ENCODE results near the gene NELL1. TPM values are rescaled to one million over a fixed set of nuclear protein-coding genes. Genes with fewer than 3 reads are reported as not detected.

The NELL1 gene
- total and polyA plus RNA-seq, 2 donors (not counting 1 experiment from before 2014, with no cell fraction given): not detected

DNA sequence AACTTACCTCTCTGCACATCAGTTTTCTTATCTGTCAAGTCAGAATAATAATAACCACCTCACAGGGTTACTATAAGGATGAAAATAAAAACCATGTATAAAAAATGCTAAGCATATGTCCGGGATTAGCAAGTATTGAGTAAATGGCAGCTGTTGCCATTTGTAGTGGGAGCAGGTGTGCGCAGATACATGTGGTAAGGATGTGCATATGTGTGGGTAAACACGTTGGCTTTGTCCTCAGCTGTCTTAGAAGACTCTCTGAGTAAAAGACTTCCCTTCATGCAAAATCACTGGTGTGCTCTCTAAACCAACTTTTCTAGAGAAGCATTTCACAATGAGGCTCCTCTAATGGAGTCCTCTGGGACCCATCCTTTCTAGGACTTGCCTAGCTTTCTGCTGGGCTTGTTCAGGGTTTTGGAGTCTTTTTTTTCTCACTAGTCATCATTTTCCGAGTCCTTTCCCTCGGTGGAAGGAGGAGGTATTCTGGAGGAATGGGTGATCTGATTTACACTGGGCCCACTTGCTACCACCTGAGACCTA lies 62.4 kb downstream of the NELL1 start:
- H3K9me3 ChIP-seq (ENCODE audit: control insufficient read depth, insufficient read depth, low read depth, low read length): no peaks in the 10 kb centered on the region
- H3K4me3 ChIP-seq (replicated peaks in 1 of 4; ENCODE audit: control extremely low read depth in 1 of 4, insufficient read depth in 1 of 4, low read depth in 3 of 4, low read length in 4 of 4): no peak overlapping the region
- DNase-seq (ENCODE audit: low read depth in 2 of 2): no peak
- no peak overlapping the region for H3K9ac ChIP-seq (ENCODE audit: insufficient read depth, low read length)
- H2AFZ ChIP-seq (ENCODE audit: low read length): no peak overlapping the region
- H3K27me3 ChIP-seq (ENCODE audit: control insufficient read depth, insufficient read depth, low read length): no peaks in the 10 kb centered on the region
- H3K36me3 ChIP-seq (ENCODE audit: control insufficient read depth, insufficient read depth, low read length): no peaks in the 10 kb centered on the region
- H3K4me2 ChIP-seq (ENCODE audit: extremely low read depth, insufficient read depth, low read length): no peak overlapping the region
- H3K79me2 ChIP-seq (ENCODE audit: control insufficient read depth, insufficient read depth, low read length): no peaks in the 10 kb centered on the region
- H4K20me1 ChIP-seq (ENCODE audit: control insufficient read depth, extremely low read depth, insufficient read depth, low read length): no peaks in the 10 kb centered on the region
- H3K27ac ChIP-seq (ENCODE audit: insufficient read depth, low read length): no peak overlapping the region
- no peaks in the 10 kb centered on the region for H3K4me1 ChIP-seq (ENCODE audit: control insufficient read depth, extremely low read depth, insufficient read depth, low read length)
- TF ChIP-seq EZH2 (IDR thresholded peaks at IDR 0.05; ENCODE audit: low read length, missing control alignments): no peak
- TF ChIP-seq, protein P1, sequence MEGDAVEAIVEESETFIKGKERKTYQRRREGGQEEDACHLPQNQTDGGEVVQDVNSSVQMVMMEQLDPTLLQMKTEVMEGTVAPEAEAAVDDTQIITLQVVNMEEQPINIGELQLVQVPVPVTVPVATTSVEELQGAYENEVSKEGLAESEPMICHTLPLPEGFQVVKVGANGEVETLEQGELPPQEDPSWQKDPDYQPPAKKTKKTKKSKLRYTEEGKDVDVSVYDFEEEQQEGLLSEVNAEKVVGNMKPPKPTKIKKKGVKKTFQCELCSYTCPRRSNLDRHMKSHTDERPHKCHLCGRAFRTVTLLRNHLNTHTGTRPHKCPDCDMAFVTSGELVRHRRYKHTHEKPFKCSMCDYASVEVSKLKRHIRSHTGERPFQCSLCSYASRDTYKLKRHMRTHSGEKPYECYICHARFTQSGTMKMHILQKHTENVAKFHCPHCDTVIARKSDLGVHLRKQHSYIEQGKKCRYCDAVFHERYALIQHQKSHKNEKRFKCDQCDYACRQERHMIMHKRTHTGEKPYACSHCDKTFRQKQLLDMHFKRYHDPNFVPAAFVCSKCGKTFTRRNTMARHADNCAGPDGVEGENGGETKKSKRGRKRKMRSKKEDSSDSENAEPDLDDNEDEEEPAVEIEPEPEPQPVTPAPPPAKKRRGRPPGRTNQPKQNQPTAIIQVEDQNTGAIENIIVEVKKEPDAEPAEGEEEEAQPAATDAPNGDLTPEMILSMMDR (conservative IDR thresholded peaks at IDR 0.05 in 1 of 2, IDR thresholded peaks at IDR 0.05 in 1 of 2; ENCODE audit: low read depth in 1 of 2, low read length in 2 of 2): no peak

DNA sequence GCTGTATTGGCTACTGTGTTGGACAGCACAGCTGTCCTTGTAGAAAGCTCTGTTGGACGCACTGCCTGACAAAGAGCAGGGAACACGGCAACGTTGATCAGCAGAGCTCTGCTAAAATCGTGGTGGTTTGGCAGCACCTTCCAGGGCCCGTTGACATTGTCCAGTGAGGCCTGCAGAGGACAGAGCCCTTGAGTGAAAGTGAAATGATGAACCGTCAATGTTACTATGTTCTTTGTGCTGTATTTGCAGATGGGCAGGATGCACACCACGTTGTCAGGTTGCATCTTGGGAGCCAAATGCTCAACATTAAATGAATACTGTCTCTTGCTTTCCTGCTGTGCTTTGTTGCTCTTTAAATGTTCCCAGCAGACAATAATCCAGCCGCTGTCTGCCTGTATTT lies 69.7 kb downstream of the NELL1 start:
- Histone ChIP-seq H3K27ac (ENCODE audit: insufficient read depth, low read length) (no peak overlapping the region), H3K79me2 (ENCODE audit: control insufficient read depth, insufficient read depth, low read length) (no peaks in the 10 kb centered on the region), H3K4me3 (replicated peaks in 1 of 4; ENCODE audit: control extremely low read depth in 1 of 4, insufficient read depth in 1 of 4, low read depth in 3 of 4, low read length in 4 of 4) (no peak overlapping the region), H3K4me2 (ENCODE audit: extremely low read depth, insufficient read depth, low read length) (no peak overlapping the region), H3K36me3 (ENCODE audit: control insufficient read depth, insufficient read depth, low read length) (no peaks in the 10 kb centered on the region), H4K20me1 (ENCODE audit: control insufficient read depth, extremely low read depth, insufficient read depth, low read length) (no peaks in the 10 kb centered on the region), H3K9me3 (ENCODE audit: control insufficient read depth, insufficient read depth, low read depth, low read length) (no peaks in the 10 kb centered on the region), H2AFZ (ENCODE audit: low read length) (no peak overlapping the region), H3K27me3 (ENCODE audit: control insufficient read depth, insufficient read depth, low read length) (no peaks in the 10 kb centered on the region), H3K4me1 (ENCODE audit: control insufficient read depth, extremely low read depth, insufficient read depth, low read length) (no peaks in the 10 kb centered on the region), H3K9ac (ENCODE audit: insufficient read depth, low read length) (no peak overlapping the region)
- no peak for DNase-seq (ENCODE audit: low read depth in 2 of 2)
- TF ChIP-seq, protein P1 (conservative IDR thresholded peaks at IDR 0.05 in 1 of 2, IDR thresholded peaks at IDR 0.05 in 1 of 2; ENCODE audit: low read depth in 1 of 2, low read length in 2 of 2): no peak
- TF ChIP-seq EZH2 (IDR thresholded peaks at IDR 0.05; ENCODE audit: low read length, missing control alignments): no peak

DNA sequence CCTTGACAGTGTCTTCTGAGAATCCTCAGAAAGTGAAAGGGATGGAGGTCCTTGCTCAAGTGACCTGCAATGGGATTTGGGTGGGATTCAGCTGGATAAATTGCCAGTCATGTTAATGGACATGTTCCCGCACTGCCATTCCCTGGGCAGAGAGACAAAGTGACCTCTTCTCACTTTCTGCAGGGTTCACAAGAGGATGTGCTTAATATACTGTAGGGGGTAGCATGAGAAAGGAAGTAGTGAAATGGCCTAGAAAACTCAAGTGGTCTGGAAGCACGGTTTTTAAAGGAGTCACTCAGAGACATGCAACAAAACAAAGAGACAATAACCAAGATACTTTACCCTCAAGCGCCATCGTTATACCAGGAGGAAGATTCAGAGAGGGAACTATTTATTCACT lies 70.2 kb downstream of the NELL1 start:
- Histone ChIP-seq H3K4me2 (ENCODE audit: extremely low read depth, insufficient read depth, low read length) (no peak overlapping the region), H3K9me3 (ENCODE audit: control insufficient read depth, insufficient read depth, low read depth, low read length) (no peaks in the 10 kb centered on the region), H3K27ac (ENCODE audit: insufficient read depth, low read length) (no peak overlapping the region), H4K20me1 (ENCODE audit: control insufficient read depth, extremely low read depth, insufficient read depth, low read length) (no peaks in the 10 kb centered on the region), H3K4me3 (replicated peaks in 1 of 4; ENCODE audit: control extremely low read depth in 1 of 4, insufficient read depth in 1 of 4, low read depth in 3 of 4, low read length in 4 of 4) (no peak overlapping the region), H3K4me1 (ENCODE audit: control insufficient read depth, extremely low read depth, insufficient read depth, low read length) (no peaks in the 10 kb centered on the region), H3K9ac (ENCODE audit: insufficient read depth, low read length) (no peak overlapping the region), H3K79me2 (ENCODE audit: control insufficient read depth, insufficient read depth, low read length) (no peaks in the 10 kb centered on the region), H3K36me3 (ENCODE audit: control insufficient read depth, insufficient read depth, low read length) (no peaks in the 10 kb centered on the region), H2AFZ (ENCODE audit: low read length) (no peak overlapping the region), H3K27me3 (ENCODE audit: control insufficient read depth, insufficient read depth, low read length) (no peaks in the 10 kb centered on the region)
- TF ChIP-seq, protein P1 (conservative IDR thresholded peaks at IDR 0.05 in 1 of 2, IDR thresholded peaks at IDR 0.05 in 1 of 2; ENCODE audit: low read depth in 1 of 2, low read length in 2 of 2): no peak
- DNase-seq (ENCODE audit: low read depth in 2 of 2): no peak
